ENCODE measurements around the gene ABAT.

ABAT gene

DNA sequence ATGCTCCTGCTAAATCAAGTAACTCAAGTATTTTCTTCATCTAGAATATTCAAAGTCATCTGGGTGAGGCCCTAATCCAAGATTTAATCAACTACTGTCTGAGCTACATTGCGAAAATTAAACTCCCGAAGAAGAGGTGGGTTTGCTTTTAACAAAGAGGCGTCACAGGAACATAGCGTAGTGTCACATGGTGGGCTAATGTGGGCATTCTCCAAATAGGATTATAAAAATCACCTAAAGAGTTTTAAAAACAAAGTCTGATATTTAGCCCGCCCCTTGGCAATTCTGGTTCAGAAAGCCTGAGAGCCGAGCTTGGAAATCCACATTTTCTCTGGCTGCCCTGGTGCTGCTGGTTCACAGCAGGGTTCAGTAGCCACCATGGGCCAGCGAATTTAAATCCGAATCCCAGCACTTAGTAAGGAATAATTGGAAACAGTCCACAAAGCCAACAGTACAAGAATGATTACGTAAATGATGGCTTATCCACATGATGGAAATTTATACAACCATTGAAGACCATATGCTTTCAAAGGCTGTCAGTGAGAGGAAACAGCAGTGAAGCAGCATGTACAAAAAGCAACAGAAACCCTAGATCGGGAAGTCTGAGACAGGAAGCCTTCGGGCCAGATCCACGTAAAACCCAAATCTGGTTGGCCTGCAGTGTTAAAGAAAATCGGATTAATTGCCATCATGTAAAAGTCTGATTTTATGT, 132.0 kb downstream of the ABAT start:
- peaks cover 89% of the 10 kb centered on the region for H3K36me3 ChIP-seq (replicated peaks)
- TF ChIP-seq, protein P1, sequence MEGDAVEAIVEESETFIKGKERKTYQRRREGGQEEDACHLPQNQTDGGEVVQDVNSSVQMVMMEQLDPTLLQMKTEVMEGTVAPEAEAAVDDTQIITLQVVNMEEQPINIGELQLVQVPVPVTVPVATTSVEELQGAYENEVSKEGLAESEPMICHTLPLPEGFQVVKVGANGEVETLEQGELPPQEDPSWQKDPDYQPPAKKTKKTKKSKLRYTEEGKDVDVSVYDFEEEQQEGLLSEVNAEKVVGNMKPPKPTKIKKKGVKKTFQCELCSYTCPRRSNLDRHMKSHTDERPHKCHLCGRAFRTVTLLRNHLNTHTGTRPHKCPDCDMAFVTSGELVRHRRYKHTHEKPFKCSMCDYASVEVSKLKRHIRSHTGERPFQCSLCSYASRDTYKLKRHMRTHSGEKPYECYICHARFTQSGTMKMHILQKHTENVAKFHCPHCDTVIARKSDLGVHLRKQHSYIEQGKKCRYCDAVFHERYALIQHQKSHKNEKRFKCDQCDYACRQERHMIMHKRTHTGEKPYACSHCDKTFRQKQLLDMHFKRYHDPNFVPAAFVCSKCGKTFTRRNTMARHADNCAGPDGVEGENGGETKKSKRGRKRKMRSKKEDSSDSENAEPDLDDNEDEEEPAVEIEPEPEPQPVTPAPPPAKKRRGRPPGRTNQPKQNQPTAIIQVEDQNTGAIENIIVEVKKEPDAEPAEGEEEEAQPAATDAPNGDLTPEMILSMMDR (IDR thresholded peaks at IDR 0.05; ENCODE audit: low read depth, low read length, missing control alignments) = no peak
- DNase-seq = no peak
- H3K27ac ChIP-seq = no peak overlapping the region
- no peaks in the 10 kb centered on the region for H3K27me3 ChIP-seq (replicated peaks)
- in situ Hi-C loops (cut with HindIII; ENCODE audit: low pct_ligation_motif_present, low sequenced_read_pairs) = no loop called here
- no peak overlapping the region for H3K4me3 ChIP-seq (ENCODE audit: low read depth, low read length)

DNA sequence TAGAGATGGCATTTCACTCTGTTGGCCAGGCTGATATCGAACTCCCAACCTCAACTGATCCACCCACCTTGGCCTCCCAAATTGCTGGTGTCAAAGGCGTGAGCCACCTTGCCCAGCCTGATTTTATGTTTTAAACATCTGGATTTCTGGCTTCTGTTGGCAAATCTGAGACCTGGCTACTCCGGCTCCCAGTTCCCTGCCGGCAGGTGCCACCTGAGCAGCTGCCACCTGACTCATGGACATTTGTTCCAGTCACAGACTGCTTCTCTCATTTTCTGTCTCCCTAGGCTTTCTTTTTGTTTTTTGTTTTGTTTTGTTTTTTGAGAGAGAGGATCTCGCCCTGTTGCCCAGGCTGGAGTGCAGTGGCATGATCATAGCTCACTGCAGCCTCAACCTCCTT, 132.8 kb downstream of the ABAT start:
- H3K36me3 ChIP-seq (replicated peaks) = peaks cover 90% of the 10 kb centered on the region
- TF ChIP-seq, protein P1 (IDR thresholded peaks at IDR 0.05; ENCODE audit: low read depth, low read length, missing control alignments) = no peak
- H3K27me3 ChIP-seq (replicated peaks) = no peaks in the 10 kb centered on the region
- in situ Hi-C loops (cut with HindIII; ENCODE audit: low pct_ligation_motif_present, low sequenced_read_pairs) = no loop called here
- no peak overlapping the region for H3K27ac ChIP-seq
- no peak for DNase-seq
- H3K4me3 ChIP-seq (ENCODE audit: low read depth, low read length) = no peak overlapping the region

DNA sequence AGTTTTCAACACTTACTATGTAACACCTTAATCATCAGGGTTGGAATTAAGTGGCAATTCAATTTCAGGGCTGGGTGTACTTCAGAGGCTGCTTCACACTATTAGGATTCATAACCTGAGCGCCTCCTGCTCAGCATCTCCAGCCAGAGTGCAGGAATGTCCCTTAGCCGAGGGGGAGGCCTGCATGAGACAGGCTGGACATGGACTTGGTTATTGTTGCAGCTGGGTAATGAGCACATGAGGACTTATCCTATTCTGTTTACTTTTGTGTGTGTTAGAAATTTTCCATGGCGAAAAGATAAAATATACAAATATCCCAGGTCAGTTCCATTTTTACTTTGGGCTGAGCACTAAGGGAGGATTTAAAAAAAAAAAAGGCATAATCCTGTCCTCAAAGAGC, 133.6 kb downstream of the ABAT start:
- Histone ChIP-seq H3K27me3 (replicated peaks) (no peaks in the 10 kb centered on the region), H3K4me3 (ENCODE audit: low read depth, low read length) (no peak overlapping the region), H3K36me3 (replicated peaks) (peaks cover 92% of the 10 kb centered on the region), H3K27ac (no peak overlapping the region)
- in situ Hi-C loops (cut with HindIII; ENCODE audit: low pct_ligation_motif_present, low sequenced_read_pairs) = no loop called here
- TF ChIP-seq, protein P1 (IDR thresholded peaks at IDR 0.05; ENCODE audit: low read depth, low read length, missing control alignments) = no peak
- DNase-seq = no peak

- Histone ChIP-seq H3K4me3 (ENCODE audit: low read depth, low read length) (no peak overlapping the region), H3K27me3 (replicated peaks) (no peaks in the 10 kb centered on the region), H3K36me3 (replicated peaks) (peaks cover 94% of the 10 kb centered on the region), H3K27ac (no peak overlapping the region)
- in situ Hi-C loops (cut with HindIII; ENCODE audit: low pct_ligation_motif_present, low sequenced_read_pairs) = no loop called here
- no peak for DNase-seq
- TF ChIP-seq, protein P1 (IDR thresholded peaks at IDR 0.05; ENCODE audit: low read depth, low read length, missing control alignments) = no peak
Measured at GRCh38 chr16:8808613-8809353, 134.4 kb downstream of the ABAT start.

DNA sequence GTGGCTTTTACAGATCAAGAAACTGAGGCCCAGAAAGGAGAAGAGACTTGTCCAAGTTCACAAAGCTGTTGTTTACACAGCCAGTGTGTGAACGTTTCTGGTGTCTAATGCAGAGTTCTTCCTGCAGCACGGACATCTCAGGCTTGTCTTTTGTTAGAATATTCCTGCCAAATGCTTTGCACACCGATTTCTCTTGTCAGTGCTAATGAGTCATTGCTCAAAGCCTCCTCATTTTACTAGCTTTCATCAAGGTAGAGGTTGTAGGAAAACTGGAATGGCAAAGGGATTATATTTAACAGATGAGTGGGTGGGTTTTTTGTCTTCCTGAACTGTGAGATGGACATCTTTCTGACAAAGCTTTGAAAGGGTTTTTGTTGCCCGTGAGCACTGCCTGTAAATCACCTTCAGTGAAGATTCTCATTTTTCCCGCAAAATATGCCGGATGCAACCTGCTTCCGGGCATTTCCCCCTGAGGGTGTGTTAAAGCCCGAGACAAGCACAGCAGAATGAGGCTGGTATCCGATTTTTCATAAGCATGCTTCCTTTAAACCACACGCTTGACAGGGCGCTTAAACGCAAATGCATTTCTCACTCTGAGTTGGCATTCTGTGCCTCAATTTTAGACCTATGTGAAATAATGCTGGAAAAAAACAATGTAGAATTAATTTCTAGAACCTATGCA, 137.9 kb downstream of the ABAT start:
- H3K4me3 ChIP-seq (ENCODE audit: low read depth, low read length) = no peak overlapping the region
- no peaks in the 10 kb centered on the region for H3K27me3 ChIP-seq (replicated peaks)
- no peak overlapping the region for H3K27ac ChIP-seq
- in situ Hi-C loops (cut with HindIII; ENCODE audit: low pct_ligation_motif_present, low sequenced_read_pairs) = no loop called here
- peaks cover 94% of the 10 kb centered on the region for H3K36me3 ChIP-seq (replicated peaks)
- DNase-seq = no peak
- TF ChIP-seq, protein P1 (IDR thresholded peaks at IDR 0.05; ENCODE audit: low read depth, low read length, missing control alignments) = no peak
